DOHH2 (cell line): ENCODE data around the gene IFNA8.

Source experiments
- CTCF ChIP-seq: fragments of 200-600 bp; sonication (generic); IDR thresholded peaks from one replicate; pipeline ENCODE4 v1.5.1; 2014; ENCODE audit warnings: antibody characterized with exemption, mild to moderate bottlenecking, low read depth, low read length; ENCODE audit not compliant: poor library complexity, severe bottlenecking
- EZH2phosphoT487 ChIP-seq: fragments of 200-600 bp; sonication (generic); IDR thresholded peaks from 2 replicates; pipeline ENCODE4 v1.6.1; 2017; ENCODE audit warnings: borderline replicate concordance, mild to moderate bottlenecking, antibody characterized with exemption, low read length, moderate library complexity, mixed read lengths

DNA sequence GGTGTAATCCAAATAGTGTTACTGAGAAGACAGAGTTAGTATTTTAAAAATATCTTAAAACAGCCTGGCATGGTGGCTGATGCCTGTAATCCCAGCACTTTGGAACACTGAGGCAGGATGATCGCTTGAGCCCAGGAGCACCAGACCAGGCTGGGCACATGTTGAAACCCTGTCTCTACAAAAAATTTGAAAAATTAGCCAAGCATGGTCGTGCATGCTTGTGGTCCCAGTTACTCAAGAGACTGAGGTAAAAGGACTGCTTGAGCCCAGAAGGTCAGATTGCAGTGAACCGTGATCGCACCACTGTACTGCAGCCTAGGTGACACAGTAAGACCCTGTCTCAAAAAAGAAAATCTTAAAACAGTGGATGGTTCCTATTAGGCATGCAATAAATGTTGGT lies 43.8 kb downstream of the IFNA8 start:
- TF ChIP-seq CTCF (no peak), EZH2phosphoT487 (no peak)
